DND-41 (cell line): ENCODE results near the gene COQ3.

Source experiments
- ATAC-seq: fragments of 200-7000 bp; cut with Tn5 transposase; 3 replicates; pipeline ENCODE4 v1.9.1; 2021; ENCODE audit warnings: low read depth; ENCODE audit not compliant: insufficient read depth
- DNase-seq: peaks from one replicate; pipeline ENCODE4 v3.0.0-alpha.2; 2020
- H2AFZ ChIP-seq: 2 replicates; pipeline ENCODE4 v1.6.0; 2012; ENCODE audit warnings: low read depth, low read length
- H3K27ac ChIP-seq: 2 replicates; pipeline ENCODE4 v1.5.1; 2012; ENCODE audit warnings: low read length, inconsistent platforms
- H3K27me3 ChIP-seq: fragments of 200-600 bp; sonication (generic); 2 replicates; pipeline ENCODE4 v1.6.0; 2012; ENCODE audit warnings: low read length, mild to moderate bottlenecking, inconsistent platforms; ENCODE audit not compliant: insufficient read depth, poor library complexity
- H3K36me3 ChIP-seq: 2 replicates; pipeline ENCODE4 v1.5.1; 2012; ENCODE audit warnings: low read length, inconsistent platforms; ENCODE audit not compliant: insufficient read depth
- H3K4me1 ChIP-seq: 2 replicates; pipeline ENCODE4 v1.5.1; 2012; ENCODE audit warnings: mild to moderate bottlenecking, low read length; ENCODE audit not compliant: insufficient read depth
- H3K4me2 ChIP-seq: 2 replicates; pipeline ENCODE4 v1.6.0; 2012; ENCODE audit warnings: mild to moderate bottlenecking, moderate library complexity, low read length, inconsistent platforms; ENCODE audit not compliant: insufficient read depth
- H3K4me3 ChIP-seq, 2 experiments: fragments of 200-600 bp in 1 of 2; shearing (Covaris generic) in 1 of 2; 2 replicates each; pipeline ENCODE4 v1.5.1; 2012 to 2016; ENCODE audit warnings: inconsistent platforms in 2 of 2, low read length in 2 of 2, mild to moderate bottlenecking in 2 of 2, low read depth in 1 of 2, moderate library complexity in 1 of 2
- H3K79me2 ChIP-seq: 2 replicates; pipeline ENCODE4 v1.6.0; 2012; ENCODE audit warnings: low read length, inconsistent platforms; ENCODE audit not compliant: insufficient read depth
- H3K9ac ChIP-seq: 2 replicates; pipeline ENCODE4 v1.6.0; 2012; ENCODE audit warnings: low read depth, mild to moderate bottlenecking, inconsistent platforms, low read length, moderate library complexity
- H3K9me3 ChIP-seq: 2 replicates; pipeline ENCODE4 v1.5.1; 2012; ENCODE audit warnings: low read length, moderate library complexity, mild to moderate bottlenecking, inconsistent platforms; ENCODE audit not compliant: insufficient read depth, severe bottlenecking
- H4K20me1 ChIP-seq: 2 replicates; pipeline ENCODE4 v1.6.0; 2012; ENCODE audit warnings: low read length; ENCODE audit not compliant: insufficient read depth
- EZH2 ChIP-seq: IDR thresholded peaks from 3 replicates; pipeline ENCODE4 v1.6.1; 2012; ENCODE audit warnings: borderline replicate concordance, low read depth, mild to moderate bottlenecking, moderate library complexity, low read length, inconsistent platforms; ENCODE audit not compliant: severe bottlenecking
- TF ChIP-seq, protein P1 (sequence below): IDR thresholded peaks from 2 replicates; pipeline ENCODE4 v1.5.1; 2012; ENCODE audit warnings: borderline replicate concordance, low read length, moderate library complexity, mild to moderate bottlenecking; ENCODE audit not compliant: poor library complexity, severe bottlenecking; ENCODE audit errors: extremely low read depth

Gene COQ3

GRCh38 chr6:99356641-99357040 is 37.4 kb downstream of the COQ3 start:
- no peak overlapping the region for H3K9ac ChIP-seq
- no peak overlapping the region for H2AFZ ChIP-seq
- H3K4me3 ChIP-seq = no peak overlapping the region
- H3K9me3 ChIP-seq = no peaks in the 10 kb centered on the region
- ATAC-seq = no peak
- H3K4me1 ChIP-seq = no peaks in the 10 kb centered on the region
- DNase-seq = no peak
- TF ChIP-seq EZH2 = no peak
- TF ChIP-seq, protein P1, sequence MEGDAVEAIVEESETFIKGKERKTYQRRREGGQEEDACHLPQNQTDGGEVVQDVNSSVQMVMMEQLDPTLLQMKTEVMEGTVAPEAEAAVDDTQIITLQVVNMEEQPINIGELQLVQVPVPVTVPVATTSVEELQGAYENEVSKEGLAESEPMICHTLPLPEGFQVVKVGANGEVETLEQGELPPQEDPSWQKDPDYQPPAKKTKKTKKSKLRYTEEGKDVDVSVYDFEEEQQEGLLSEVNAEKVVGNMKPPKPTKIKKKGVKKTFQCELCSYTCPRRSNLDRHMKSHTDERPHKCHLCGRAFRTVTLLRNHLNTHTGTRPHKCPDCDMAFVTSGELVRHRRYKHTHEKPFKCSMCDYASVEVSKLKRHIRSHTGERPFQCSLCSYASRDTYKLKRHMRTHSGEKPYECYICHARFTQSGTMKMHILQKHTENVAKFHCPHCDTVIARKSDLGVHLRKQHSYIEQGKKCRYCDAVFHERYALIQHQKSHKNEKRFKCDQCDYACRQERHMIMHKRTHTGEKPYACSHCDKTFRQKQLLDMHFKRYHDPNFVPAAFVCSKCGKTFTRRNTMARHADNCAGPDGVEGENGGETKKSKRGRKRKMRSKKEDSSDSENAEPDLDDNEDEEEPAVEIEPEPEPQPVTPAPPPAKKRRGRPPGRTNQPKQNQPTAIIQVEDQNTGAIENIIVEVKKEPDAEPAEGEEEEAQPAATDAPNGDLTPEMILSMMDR = no peak
- H3K27ac ChIP-seq = no peak overlapping the region
- no peak overlapping the region for H3K4me2 ChIP-seq
- H3K79me2 ChIP-seq = no peaks in the 10 kb centered on the region
- no peaks in the 10 kb centered on the region for H4K20me1 ChIP-seq
- H3K36me3 ChIP-seq = no peaks in the 10 kb centered on the region
- H3K27me3 ChIP-seq = peaks cover 2% of the 10 kb centered on the region

GRCh38 chr6:99354983-99355382 is 39.0 kb downstream of the COQ3 start:
- H3K36me3 ChIP-seq = no peaks in the 10 kb centered on the region
- no peaks in the 10 kb centered on the region for H3K27me3 ChIP-seq
- TF ChIP-seq, protein P1 = no peak
- no peak for TF ChIP-seq EZH2
- no peaks in the 10 kb centered on the region for H3K4me1 ChIP-seq
- H2AFZ ChIP-seq = no peak overlapping the region
- H3K79me2 ChIP-seq = no peaks in the 10 kb centered on the region
- no peak overlapping the region for H3K9ac ChIP-seq
- no peaks in the 10 kb centered on the region for H3K9me3 ChIP-seq
- H4K20me1 ChIP-seq = no peaks in the 10 kb centered on the region
- ATAC-seq = no peak
- H3K4me3 ChIP-seq = no peak overlapping the region
- no peak overlapping the region for H3K27ac ChIP-seq
- DNase-seq = no peak
- H3K4me2 ChIP-seq = no peak overlapping the region

- Histone ChIP-seq H4K20me1 (no peaks in the 10 kb centered on the region), H3K27me3 (no peaks in the 10 kb centered on the region), H3K4me2 (no peak overlapping the region), H3K79me2 (no peaks in the 10 kb centered on the region), H3K4me3 (no peak overlapping the region), H3K9me3 (no peaks in the 10 kb centered on the region), H2AFZ (no peak overlapping the region), H3K27ac (no peak overlapping the region), H3K36me3 (no peaks in the 10 kb centered on the region), H3K9ac (no peak overlapping the region), H3K4me1 (no peaks in the 10 kb centered on the region)
- ATAC-seq = peak; percentile 50; the same call in 1 of the 3 replicates
- no peak for DNase-seq
- TF ChIP-seq EZH2 = no peak
- TF ChIP-seq, protein P1 = no peak
Measured at GRCh38 chr6:99353126-99353525, 40.9 kb downstream of the COQ3 start.

GRCh38 chr6:99350573-99350972 is 43.4 kb downstream of the COQ3 start:
- Histone ChIP-seq H3K4me1 (no peaks in the 10 kb centered on the region), H3K27ac (no peak overlapping the region), H4K20me1 (no peaks in the 10 kb centered on the region), H2AFZ (no peak overlapping the region), H3K4me3 (no peak overlapping the region), H3K4me2 (no peak overlapping the region), H3K9ac (no peak overlapping the region), H3K79me2 (no peaks in the 10 kb centered on the region), H3K27me3 (no peaks in the 10 kb centered on the region), H3K9me3 (no peaks in the 10 kb centered on the region), H3K36me3 (no peaks in the 10 kb centered on the region)
- no peak for ATAC-seq
- no peak for TF ChIP-seq EZH2
- TF ChIP-seq, protein P1 = no peak
- no peak for DNase-seq
